Skeletal muscle cell (primary cell): Measurements from ENCODE around the gene SLC22A4.

ENCODE experiments used
- DNase-seq: peaks from one replicate; pipeline ENCODE4 v3.0.0-alpha.2; 2010; ENCODE audit warnings: low read depth
- H3K4me3 ChIP-seq: 2 replicates; pipeline ENCODE4 v1.5.1; 2011; ENCODE audit warnings: low read depth, mild to moderate bottlenecking, control low read depth, low read length, moderate library complexity

Gene SLC22A4

GRCh38 chr5:132295505-132296411 lies 1.6 kb downstream of the SLC22A4 start:
- H3K4me3 ChIP-seq, result peak overlapping the region; percentile 75

GRCh38 chr5:132296412-132297016 lies 2.3 kb downstream of the SLC22A4 start:
- H3K4me3 ChIP-seq, result no peak overlapping the region

More at GRCh38 chr5:132295505-132296411, 1.6 kb downstream of the SLC22A4 start:
- DNase-seq, result no peak

GRCh38 chr5:132297211-132297940 lies 3.2 kb downstream of the SLC22A4 start:
- no peak for DNase-seq
- no peak overlapping the region for H3K4me3 ChIP-seq

More at GRCh38 chr5:132296412-132297016, 2.3 kb downstream of the SLC22A4 start:
- no peak for DNase-seq

- H3K4me3 ChIP-seq, result no peak overlapping the region
- no peak for DNase-seq
These were observed 4.4 kb downstream of the SLC22A4 start for GRCh38 chr5:132298298-132299212.

- H3K4me3 ChIP-seq, result no peak overlapping the region
- no peak for DNase-seq
These were observed 5.7 kb downstream of the SLC22A4 start for GRCh38 chr5:132299917-132300316.

GRCh38 chr5:132300577-132301343 lies 6.6 kb downstream of the SLC22A4 start:
- H3K4me3 ChIP-seq, result no peak overlapping the region
- no peak for DNase-seq

GRCh38 chr5:132301344-132302271 lies 7.4 kb downstream of the SLC22A4 start:
- DNase-seq, result no peak

GRCh38 chr5:132302413-132302812 lies 8.2 kb downstream of the SLC22A4 start:
- no peak overlapping the region for H3K4me3 ChIP-seq
- DNase-seq, result no peak

More at GRCh38 chr5:132301344-132302271, 7.4 kb downstream of the SLC22A4 start:
- no peak overlapping the region for H3K4me3 ChIP-seq

GRCh38 chr5:132303589-132303988 lies 9.4 kb downstream of the SLC22A4 start:
- DNase-seq, result no peak
- H3K4me3 ChIP-seq, result no peak overlapping the region

- DNase-seq, result no peak
- H3K4me3 ChIP-seq, result no peak overlapping the region
These were observed 11.2 kb downstream of the SLC22A4 start for GRCh38 chr5:132305420-132305819.

GRCh38 chr5:132308701-132309100 lies 14.5 kb downstream of the SLC22A4 start:
- no peak overlapping the region for H3K4me3 ChIP-seq
- no peak for DNase-seq

- no peak for DNase-seq
- H3K4me3 ChIP-seq, result no peak overlapping the region
These were observed 15.5 kb downstream of the SLC22A4 start for GRCh38 chr5:132309679-132310078.

- no peak overlapping the region for H3K4me3 ChIP-seq
- no peak for DNase-seq
These were observed 16.1 kb downstream of the SLC22A4 start for GRCh38 chr5:132310141-132310834.

- peak; percentile 60 for DNase-seq
- no peak overlapping the region for H3K4me3 ChIP-seq
These were observed 19.2 kb downstream of the SLC22A4 start for GRCh38 chr5:132313366-132313765.

GRCh38 chr5:132313961-132314432 lies 19.8 kb downstream of the SLC22A4 start:
- no peak for DNase-seq

GRCh38 chr5:132315529-132316067 lies 21.4 kb downstream of the SLC22A4 start:
- no peak overlapping the region for H3K4me3 ChIP-seq
- DNase-seq, result no peak

More at GRCh38 chr5:132313961-132314432, 19.8 kb downstream of the SLC22A4 start:
- no peak overlapping the region for H3K4me3 ChIP-seq
